GM21360 (cell line): ENCODE results near the gene CORO6.
"Not testable (repeated sequence)": the region's sequence is repeated elsewhere in the genome, so short reads cannot be mapped to it uniquely, and the experiment has no call there.

Experiments
- ATAC-seq: cut with Tn5 transposase; IDR thresholded peaks from one replicate; pipeline ENCODE4 v1.9.1; 2021; ENCODE audit warnings: mild to moderate bottlenecking, moderate library complexity; ENCODE audit not compliant: unreplicated experiment

The CORO6 gene

DNA sequence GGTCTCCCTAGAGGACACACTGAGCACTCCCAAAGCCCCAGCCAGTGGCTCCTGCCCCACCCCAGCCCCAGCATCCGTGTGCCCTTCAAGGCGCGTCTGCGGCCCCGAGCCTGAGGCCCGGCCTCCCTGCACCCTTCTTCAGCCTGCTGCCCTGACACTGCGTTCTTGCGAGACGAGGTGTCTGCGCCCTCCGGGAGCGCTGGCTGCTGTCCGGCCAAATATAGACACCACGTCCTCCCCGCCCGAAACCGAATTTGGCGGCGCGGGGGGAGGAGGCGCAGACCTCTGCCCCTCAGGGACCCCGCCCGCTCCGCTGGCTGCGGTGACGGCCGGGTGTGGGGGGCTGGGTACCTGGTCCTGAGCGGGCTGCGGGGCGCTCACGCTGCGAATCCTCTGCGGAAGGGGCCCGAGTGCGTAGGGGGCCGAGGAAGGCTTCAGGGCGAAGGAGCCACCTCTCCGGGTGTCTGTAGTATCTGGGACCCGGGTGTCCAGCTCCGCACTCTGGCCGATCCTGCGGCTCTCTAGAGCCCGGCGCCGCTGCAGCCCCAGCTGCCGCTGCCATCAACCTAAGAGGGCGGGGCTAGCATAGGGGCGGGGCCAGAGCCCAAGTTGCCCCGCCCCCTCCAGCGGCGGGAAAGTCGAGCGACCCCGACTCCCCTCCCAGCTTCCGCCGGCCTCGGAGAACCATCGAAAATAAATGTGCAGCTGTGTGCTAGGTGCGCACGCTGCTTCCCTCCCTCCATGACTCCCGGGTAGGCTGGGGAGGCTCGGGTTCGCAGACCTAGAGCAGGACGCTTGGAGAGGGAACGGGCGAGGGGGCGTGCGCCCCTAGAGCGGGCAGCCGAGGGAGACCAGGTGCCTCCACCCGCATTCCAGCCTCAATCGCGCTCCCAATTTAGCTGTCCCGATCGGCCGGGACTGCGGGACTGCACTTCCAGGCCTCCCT, at the start of gene CORO6:
Gene CORO6 (minus strand): TSS at position 576 of the 946 bp plus-strand sequence. CDS start 1,491 bp downstream, outside the sequence.
- peak; percentile 58 for ATAC-seq

GRCh38 chr17:29671661-29672060, 48.9 kb upstream of the CORO6 start:
- no peak for ATAC-seq

GRCh38 chr17:29669266-29669665, 46.6 kb upstream of the CORO6 start:
- ATAC-seq, result no peak

DNA sequence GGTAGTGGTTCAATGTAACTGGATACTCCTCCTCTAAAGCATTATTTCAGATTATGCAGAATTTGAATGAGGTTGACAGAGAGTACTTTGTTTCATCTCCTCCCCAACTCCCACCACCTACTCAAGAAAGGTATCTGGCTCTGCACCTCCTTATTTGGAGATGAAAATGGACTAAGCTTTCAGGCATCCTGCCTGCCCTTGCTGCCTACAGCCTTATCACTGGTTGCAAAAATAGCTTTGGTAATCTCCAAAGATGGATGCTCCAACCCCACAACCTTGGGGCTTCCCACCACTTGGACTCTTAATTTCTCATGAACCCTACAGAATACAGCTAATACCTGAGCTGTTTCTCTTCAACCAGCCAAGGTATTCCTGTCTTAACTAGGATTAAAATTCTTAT, 45.3 kb upstream of the CORO6 start:
- ATAC-seq, result no peak

DNA sequence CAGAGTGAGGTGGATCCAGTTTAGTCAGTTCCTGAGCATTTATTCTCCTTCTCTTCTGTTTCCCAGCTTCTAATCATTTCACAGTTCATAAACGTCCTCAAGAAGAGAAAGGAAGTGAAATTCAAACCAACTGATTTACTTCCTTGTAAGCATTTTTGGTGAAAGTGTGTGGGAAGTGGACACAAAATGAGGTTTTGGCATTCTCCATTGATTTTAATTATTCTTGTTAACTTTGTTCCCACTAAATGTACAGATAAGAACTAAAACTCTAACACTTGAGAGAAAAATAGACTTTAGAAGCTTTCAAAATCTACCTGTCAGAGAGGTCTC, 42.7 kb upstream of the CORO6 start:
- ATAC-seq, result no peak

DNA sequence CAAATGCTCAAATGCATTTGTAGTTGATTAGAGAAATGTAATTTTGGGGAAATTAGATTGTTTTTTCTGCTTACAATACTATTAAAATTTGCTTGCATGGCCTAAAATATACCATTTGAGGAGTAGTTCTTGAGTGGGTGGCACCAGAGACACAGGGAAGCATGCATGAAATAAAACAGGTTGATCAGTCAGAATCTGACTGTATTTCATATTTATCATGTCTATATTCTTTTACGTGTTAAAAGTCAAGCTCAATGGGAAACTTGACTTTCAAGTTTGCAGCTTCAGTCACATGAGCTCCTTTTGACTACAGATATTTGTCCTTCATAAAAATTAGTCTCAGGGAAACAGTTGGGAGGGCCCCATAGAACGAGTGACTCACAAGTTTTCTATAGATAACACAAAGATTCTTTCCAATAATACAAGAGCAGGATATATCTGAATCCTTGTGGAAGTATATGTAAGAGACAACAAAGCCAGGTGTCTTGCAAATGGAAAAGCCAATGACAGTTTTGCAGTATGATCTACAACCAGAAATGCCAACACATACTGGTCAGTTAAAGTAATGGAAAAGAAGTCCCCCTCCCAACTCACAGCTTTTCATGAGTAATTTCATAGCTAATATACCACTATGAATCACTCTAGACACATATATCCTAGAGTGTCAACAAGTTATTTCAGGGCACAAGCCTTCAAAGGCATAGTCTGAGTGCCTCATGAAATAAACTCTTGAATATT, 42.2 kb upstream of the CORO6 start:
- no peak for ATAC-seq

GRCh38 chr17:29663155-29663554, 40.4 kb upstream of the CORO6 start:
- ATAC-seq, result no peak

DNA sequence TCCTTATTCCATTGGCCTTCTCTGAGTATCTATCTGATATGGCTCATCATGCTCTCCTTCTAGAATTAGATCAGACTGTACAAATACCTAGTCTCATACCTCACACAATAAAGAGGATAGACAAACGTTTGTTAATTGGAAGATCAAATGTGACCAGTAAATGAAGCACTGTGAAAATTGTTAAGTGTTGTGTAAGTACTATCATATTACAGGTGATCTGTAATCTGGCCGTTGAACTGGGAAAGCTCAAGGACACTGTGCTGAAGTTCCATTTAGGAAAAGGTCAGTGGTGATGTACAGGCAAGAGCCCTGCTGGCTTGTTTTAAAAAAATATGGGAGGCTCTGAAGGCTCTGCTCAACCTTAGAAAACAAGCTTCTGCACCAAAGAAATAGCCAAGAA, 38.5 kb upstream of the CORO6 start:
- ATAC-seq, result no peak

GRCh38 chr17:29659155-29659554, 36.4 kb upstream of the CORO6 start:
- ATAC-seq, result no peak

DNA sequence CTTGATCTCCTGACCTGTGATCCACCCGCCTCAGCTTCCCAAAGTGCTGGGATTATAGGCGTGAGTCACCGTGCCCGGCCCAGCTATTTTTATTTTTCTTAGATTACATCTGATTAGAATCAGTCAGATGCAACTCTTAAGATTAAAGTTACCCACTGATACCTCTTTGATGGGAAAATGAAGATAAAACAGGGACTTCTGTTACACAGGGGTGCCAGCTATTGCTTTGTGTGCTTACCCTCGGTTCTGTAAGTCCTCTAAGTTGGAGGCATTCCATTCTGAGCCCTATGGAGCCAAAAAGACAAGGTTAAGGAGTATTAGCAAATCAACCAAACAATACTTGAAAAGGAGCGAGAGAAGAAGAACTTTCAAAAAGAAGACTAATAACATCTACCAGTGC, 32.6 kb upstream of the CORO6 start:
- ATAC-seq, result no peak

DNA sequence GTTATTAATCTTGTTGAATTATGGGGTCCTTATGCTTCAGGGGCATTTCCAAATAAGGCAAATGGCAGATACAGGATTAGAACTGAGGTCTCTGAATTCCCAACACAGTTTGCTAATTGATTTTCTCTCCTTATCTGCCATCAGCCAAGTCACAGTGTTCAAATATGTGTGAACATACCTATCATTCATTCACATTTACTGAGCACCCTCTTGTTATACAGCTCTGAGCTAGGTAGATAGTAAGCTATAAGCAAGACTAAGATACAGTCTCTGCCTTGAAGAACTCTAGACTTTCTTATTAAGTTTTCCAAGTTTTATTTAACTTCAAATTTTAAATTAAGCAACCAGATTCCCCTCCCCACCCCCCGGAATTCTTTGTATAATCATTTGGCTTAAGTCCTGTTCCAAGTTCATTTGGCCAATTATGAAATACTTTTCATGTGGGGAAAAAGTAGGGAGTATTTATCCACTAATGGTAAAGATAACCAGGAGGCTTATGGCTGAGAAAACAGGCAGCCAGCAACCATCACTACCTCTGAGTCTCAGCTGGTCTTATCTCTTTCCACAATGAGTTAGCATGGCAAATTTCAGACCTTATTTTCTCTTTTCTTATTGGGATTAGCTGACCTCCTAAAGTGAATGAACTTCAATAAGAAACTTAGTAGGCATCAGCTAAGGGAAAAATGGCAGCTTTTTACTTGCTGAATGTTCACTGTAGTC, 31.4 kb upstream of the CORO6 start:
- ATAC-seq, result no peak

DNA sequence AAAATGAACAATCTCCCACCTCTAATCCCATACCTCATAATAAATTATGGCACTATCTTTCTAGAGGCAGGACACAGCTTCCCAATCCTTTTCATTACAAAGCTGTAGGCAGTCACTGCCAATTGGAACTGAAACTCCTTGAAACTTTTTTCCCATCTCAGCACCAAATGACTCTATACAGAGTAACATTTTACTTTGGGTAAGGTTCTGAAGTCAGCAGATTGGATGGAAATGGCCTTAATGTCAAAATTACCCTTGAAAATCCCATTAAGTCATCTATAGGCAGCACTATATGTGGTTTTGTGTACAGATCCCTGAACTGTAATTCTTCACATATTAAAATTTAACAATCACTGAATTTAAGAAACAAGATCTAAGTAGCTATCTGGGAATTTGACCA, 30.3 kb upstream of the CORO6 start:
- no peak for ATAC-seq

DNA sequence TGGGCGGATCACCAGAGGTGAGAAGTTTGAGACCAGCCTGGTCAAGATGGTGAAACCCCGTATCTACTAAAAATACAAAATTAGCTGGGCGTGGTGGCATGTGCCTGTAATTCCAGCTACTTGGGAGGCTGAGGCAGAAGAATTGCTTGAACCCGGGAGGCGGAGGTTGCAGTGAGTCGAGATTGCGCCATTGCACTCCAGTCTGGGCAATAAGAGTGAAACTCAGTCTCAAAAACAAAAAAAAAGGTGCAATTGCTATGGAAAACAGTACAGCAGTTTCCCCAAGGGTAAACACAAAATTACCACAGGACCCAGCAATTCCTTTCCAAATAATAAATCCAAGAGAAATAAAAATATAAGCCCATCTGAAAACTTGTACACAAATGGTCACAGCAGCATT, 29.2 kb upstream of the CORO6 start:
- not testable (repeated sequence) for ATAC-seq

DNA sequence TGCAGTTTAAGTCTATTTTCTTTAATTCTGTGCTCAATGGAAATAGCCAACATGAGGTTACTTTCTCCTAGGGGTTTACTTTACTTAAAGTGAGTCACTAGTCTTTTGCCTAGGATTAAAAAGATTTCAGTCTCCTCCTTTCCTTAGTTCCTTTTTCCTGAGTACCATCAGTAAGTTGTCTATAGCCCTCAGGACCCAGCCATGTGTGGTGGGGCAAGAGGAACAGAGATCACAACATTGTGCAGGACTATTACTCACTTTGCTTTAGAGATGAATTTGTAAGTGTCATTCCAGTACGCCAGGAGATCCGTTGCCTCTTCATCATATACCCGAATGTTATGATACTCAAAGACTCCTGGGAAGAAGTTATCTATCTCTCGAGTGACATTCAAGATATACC, 27.7 kb upstream of the CORO6 start:
- no peak for ATAC-seq

DNA sequence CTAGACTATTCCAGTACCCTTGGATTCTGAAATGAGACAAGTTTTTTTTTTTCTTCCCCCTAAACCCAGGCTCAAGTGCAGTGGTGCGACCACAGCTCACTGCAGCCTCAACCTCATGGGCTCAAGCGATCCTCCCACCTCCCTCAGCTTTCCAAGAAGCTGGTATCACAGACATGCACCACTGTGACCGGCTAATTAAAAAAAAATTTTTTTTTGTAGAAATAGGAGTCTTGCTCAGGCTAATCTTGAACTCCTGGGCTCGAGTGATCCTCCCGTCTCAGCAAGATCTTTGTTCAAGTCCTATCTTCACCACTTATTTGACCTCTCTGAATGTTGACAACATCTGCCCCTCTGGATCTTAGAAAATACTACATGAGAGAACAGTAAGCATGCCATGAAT, 26.6 kb upstream of the CORO6 start:
- ATAC-seq, result no peak

GRCh38 chr17:29648005-29648404, 25.3 kb upstream of the CORO6 start:
- ATAC-seq, result no peak

DNA sequence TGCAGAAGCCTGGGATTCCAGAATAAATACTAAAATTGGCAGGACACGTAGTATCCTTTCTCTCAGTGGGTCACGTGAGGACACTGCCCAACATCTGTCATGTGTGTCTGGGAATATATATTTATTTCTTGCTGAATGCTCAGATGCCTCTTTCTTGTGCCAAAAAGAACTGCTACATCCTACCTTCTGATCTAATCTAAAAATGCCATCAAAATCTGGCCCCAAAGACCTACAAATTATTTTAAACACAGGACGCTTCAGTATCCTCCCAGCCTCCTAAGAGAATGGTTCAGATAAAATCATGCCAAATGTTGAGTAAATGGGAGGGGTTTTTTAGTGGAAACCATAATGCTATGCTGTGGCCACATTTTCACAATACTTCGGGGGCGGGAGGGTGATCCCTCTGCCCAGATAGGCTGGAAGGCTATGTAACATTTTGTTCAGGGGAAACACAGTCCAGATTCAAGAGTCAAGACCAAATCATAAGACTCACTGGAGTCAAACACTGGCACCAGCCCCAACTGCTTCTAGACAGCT, 22.9 kb upstream of the CORO6 start:
- no peak for ATAC-seq

DNA sequence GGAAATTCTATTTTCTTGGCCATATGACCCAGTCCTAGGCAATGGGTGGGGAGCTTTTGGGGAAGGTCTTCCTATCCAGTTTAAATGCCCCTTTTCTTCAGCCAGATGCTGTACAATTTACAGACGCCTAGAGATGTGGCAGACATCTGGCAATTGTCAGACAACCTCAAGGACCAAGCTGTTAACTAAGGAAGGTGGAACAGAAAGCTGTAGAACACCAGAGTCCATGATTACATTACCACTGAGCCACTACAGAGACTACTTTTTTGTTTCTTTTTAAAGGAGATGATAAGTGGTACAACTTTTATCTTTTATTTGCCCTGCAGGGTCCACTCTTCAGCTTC, 21.1 kb upstream of the CORO6 start:
- no peak for ATAC-seq

- ATAC-seq, result no peak
Measured at GRCh38 chr17:29642171-29642611, 19.5 kb upstream of the CORO6 start.

- ATAC-seq, result no peak
Measured at GRCh38 chr17:29640981-29641642, 18.4 kb upstream of the CORO6 start.

- ATAC-seq, result no peak
Measured at GRCh38 chr17:29640413-29640812, 17.7 kb upstream of the CORO6 start.
